Renal cortex interstitium (tissue), 15 donors: ENCODE results near the gene THOC7. TPM values are rescaled to one million over a fixed set of nuclear protein-coding genes. Genes with fewer than 3 reads are reported as not detected.

ENCODE experiments used
- DNase-seq, 11 donors: peaks; one replicate each; pipeline ENCODE4 v3.0.0-alpha.2; 2013; ENCODE audit warnings: low read depth in 9 of 11, low spot score in 4 of 11; ENCODE audit errors: extremely low read depth in 1 of 11
- long read RNA-seq, 16 experiments: transcript quantifications; one replicate each; lab custom pipeline, GENCODE V29; 2026
- polyA plus RNA-seq, 3 donors: library from polyadenylated mRNA; unstranded; fragments of 120-200 nt; gene quantifications; one replicate each; pipeline ENCODE4 v1.2.1, GENCODE V29; 2013; ENCODE audit not compliant: insufficient read length in 3 of 3

The THOC7 gene
- polyA plus RNA-seq: 10 to 100 TPM; 62.6 to 91.2 (median 74.4) TPM
- long read RNA-seq, donor 1, transcript THOC7-201 (8 exons, 990 nt): major isoform, 21 of 33 reads
- long read RNA-seq, donor 1, partial matches to known transcripts: 6 of 33 reads
- long read RNA-seq, donor 1, other reads (novel, unspliced or antisense): 0 of 33 reads
- long read RNA-seq, donor 2, transcript THOC7-201 (8 exons, 990 nt): major isoform, 23 of 35 reads
- long read RNA-seq, donor 2, partial matches to known transcripts: 10 of 35 reads
- long read RNA-seq, donor 2, other reads (novel, unspliced or antisense): 0 of 35 reads
- long read RNA-seq, donor 3, transcript THOC7-201 (8 exons, 990 nt): major isoform, 46 of 69 reads
- long read RNA-seq, donor 3, partial matches to known transcripts: 21 of 69 reads
- long read RNA-seq, donor 3, other reads (novel, unspliced or antisense): 0 of 69 reads
- long read RNA-seq, donor 4, transcript THOC7-204 (7 exons, 836 nt): minor isoform, 5 of 48 reads
- long read RNA-seq, donor 4, transcript THOC7-201 (8 exons, 990 nt): major isoform, 26 of 48 reads
- long read RNA-seq, donor 4, partial matches to known transcripts: 16 of 48 reads
- long read RNA-seq, donor 4, other reads (novel, unspliced or antisense): 0 of 48 reads
- long read RNA-seq, donor 5: 0 reads
- long read RNA-seq, donor 6, transcript THOC7-201 (8 exons, 990 nt): major isoform, 24 of 38 reads
- long read RNA-seq, donor 6, partial matches to known transcripts: 8 of 38 reads
- long read RNA-seq, donor 6, other reads (novel, unspliced or antisense): 0 of 38 reads
- long read RNA-seq, donor 7, transcript THOC7-201 (8 exons, 990 nt): major isoform, 34 of 60 reads
- long read RNA-seq, donor 7, partial matches to known transcripts: 23 of 60 reads
- long read RNA-seq, donor 7, other reads (novel, unspliced or antisense): 0 of 60 reads
- long read RNA-seq, donor 8, transcript THOC7-206 (2 exons, 523 nt): minor isoform, 6 of 94 reads
- long read RNA-seq, donor 8, transcript THOC7-201 (8 exons, 990 nt): major isoform, 45 of 94 reads
- long read RNA-seq, donor 8, transcript THOC7-204 (7 exons, 836 nt): minor isoform, 5 of 94 reads
- long read RNA-seq, donor 8, partial matches to known transcripts: 38 of 94 reads
- long read RNA-seq, donor 8, other reads (novel, unspliced or antisense): 0 of 94 reads
- long read RNA-seq, donor 9, transcript THOC7-201 (8 exons, 990 nt): major isoform, 25 of 32 reads
- long read RNA-seq, donor 9, partial matches to known transcripts: 7 of 32 reads
- long read RNA-seq, donor 9, other reads (novel, unspliced or antisense): 0 of 32 reads
- long read RNA-seq, donor 10, transcript THOC7-201 (8 exons, 990 nt): major isoform, 28 of 56 reads
- long read RNA-seq, donor 10, partial matches to known transcripts: 27 of 56 reads
- long read RNA-seq, donor 10, other reads (novel, unspliced or antisense): 0 of 56 reads
- long read RNA-seq, donor 11, transcript THOC7-201 (8 exons, 990 nt): major isoform, 15 of 20 reads
- long read RNA-seq, donor 11, partial matches to known transcripts: 0 of 20 reads
- long read RNA-seq, donor 11, other reads (novel, unspliced or antisense): 0 of 20 reads
- long read RNA-seq, donor 12, transcript THOC7-201 (8 exons, 990 nt): major isoform, 9 of 17 reads
- long read RNA-seq, donor 12, partial matches to known transcripts: 6 of 17 reads
- long read RNA-seq, donor 12, other reads (novel, unspliced or antisense): 0 of 17 reads
- long read RNA-seq, donor 13, transcript THOC7-201 (8 exons, 990 nt): major isoform, 36 of 90 reads
- long read RNA-seq, donor 13, partial matches to known transcripts: 47 of 90 reads
- long read RNA-seq, donor 13, other reads (novel, unspliced or antisense): 0 of 90 reads
- long read RNA-seq, donor 14, transcript THOC7-201 (8 exons, 990 nt): major isoform, 25 of 39 reads
- long read RNA-seq, donor 14, partial matches to known transcripts: 11 of 39 reads
- long read RNA-seq, donor 14, other reads (novel, unspliced or antisense): 0 of 39 reads
- long read RNA-seq, donor 15, transcript THOC7-201 (8 exons, 990 nt): major isoform, 11 of 13 reads
- long read RNA-seq, donor 15, partial matches to known transcripts: 0 of 13 reads
- long read RNA-seq, donor 15, other reads (novel, unspliced or antisense): 0 of 13 reads
- long read RNA-seq, donor 16, transcript THOC7-201 (8 exons, 990 nt): major isoform, 69 of 112 reads
- long read RNA-seq, donor 16, partial matches to known transcripts: 40 of 112 reads
- long read RNA-seq, donor 16, other reads (novel, unspliced or antisense): 0 of 112 reads

DNA sequence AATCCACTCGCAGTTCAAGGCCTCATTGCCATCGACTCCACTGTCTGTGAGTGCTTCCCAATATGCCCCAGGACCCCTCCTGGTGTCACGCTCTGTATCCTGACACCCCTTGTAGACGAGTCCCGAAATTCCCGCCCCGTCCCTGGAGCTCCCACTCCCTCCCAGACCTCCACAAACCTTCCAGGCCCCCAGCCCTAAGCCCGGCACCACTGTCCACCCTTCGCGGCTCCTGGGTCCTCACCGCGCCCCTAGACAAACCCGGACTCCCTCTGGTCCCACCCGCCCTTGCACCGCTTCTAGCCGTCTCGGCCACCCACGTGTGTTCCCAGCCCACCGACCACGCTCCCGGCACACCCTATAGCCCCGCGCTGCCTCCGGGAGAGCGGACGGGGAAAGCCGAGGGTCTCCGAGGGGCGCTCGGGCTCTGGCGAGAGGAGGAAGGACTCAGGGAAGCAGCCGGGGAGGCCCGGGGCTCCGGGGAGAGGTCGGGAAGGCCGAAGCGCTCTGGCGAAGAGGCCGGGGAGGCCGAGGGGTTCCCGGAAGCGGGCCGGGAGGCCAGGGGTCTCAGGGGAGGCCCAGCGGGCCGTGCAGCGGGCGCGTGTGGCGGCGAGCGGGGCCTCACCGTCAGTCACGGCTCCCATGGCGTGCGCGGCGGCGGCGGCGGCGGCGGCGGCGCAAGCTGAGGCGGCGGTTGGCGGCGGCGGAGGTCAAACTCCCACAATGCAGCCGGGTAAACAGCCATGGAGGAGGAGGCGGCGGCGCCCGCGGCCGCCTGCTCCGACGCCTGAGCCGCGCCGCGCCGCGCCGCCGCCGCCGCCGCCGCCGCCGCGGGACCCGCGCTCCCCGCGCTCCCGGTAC, at the start of gene THOC7, which contains the start of gene ATXN7:
Gene THOC7 (minus strand): TSS at position 656 of the 858 bp plus-strand sequence. CDS start 15 bp downstream, at position 641.
Gene ATXN7 (plus strand): TSS at position 718 of the 858 bp plus-strand sequence. CDS start 48,732 bp downstream, outside the sequence.
- DNase-seq: peak in 4 of 11 donors; percentile 33 to 65 (median 52)

DNA sequence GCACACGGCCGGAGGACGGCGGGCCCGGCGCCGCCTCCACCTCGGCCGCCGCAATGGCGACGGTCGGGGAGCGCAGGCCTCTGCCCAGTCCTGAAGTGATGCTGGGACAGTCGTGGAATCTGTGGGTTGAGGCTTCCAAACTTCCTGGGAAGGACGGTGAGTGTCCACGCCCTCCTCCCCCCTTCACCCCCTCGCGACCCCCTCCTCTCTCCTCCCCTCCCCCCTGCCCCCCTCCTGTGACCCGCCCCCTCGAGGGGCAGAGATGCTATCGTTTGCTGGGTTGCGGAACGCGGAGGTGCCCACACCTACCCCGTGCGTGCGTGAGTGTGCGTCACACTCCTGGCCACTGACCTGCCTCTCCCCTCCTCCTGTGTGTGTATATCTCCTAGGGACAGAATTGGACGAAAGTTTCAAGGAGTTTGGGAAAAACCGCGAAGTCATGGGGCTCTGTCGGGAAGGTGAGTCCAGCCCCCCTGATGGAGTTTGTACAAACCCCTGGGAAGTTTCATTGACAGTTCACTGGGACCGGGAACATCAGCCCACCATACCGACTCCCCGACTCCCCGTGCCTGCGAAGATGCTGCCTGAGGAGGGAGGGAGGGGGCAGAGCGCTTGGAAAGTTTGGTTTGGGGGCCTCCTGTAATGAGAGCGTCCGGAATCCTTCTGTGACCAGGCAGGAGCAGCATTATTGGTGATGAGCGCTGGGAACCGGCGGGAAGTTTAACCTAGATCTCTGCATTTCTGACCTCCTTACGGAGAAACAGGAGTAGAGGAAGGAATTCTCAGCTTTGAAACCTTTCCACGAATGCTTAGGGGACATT, 49.4 kb upstream of the THOC7 start:
- peak in 9 of 11 donors; percentile 34 to 50 (median 39) for DNase-seq

GRCh38 chr3:63911873-63912767, 48.5 kb upstream of the THOC7 start, which contains the start of gene SCAANT1:
SCAANT1 (minus strand) TSS chr3:63912383.
- DNase-seq: peak; percentile 61 to 87 (median 80)

- DNase-seq: no peak
Observed at GRCh38 chr3:63911509-63911872, 47.9 kb upstream of the THOC7 start.

GRCh38 chr3:63910891-63911290, 47.3 kb upstream of the THOC7 start:
- DNase-seq: no peak

GRCh38 chr3:63910001-63910400, 46.4 kb upstream of the THOC7 start:
- DNase-seq: no peak

- no peak for DNase-seq
Observed at GRCh38 chr3:63909431-63909830, 45.8 kb upstream of the THOC7 start.

DNA sequence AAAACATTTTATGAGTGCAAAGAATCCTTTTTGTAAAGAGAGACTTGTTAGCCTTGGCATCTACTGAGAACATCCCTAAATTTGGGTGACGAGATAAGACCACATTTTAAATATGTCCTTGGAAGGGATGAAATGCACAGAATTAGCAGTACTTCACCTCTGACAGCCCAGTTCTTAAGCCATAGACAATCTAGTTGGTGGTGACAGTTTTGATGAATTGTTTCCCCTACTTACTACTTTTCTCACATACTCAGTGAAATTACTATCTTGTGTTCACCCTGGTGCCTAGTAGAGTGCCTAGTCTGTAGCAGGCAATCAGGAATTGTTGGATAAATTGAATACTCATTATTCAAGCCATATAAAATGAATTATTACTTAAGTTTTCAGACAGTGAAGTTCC, 45.2 kb upstream of the THOC7 start:
- no peak for DNase-seq

- no peak for DNase-seq
Observed at GRCh38 chr3:63908081-63908736, 44.6 kb upstream of the THOC7 start.

DNA sequence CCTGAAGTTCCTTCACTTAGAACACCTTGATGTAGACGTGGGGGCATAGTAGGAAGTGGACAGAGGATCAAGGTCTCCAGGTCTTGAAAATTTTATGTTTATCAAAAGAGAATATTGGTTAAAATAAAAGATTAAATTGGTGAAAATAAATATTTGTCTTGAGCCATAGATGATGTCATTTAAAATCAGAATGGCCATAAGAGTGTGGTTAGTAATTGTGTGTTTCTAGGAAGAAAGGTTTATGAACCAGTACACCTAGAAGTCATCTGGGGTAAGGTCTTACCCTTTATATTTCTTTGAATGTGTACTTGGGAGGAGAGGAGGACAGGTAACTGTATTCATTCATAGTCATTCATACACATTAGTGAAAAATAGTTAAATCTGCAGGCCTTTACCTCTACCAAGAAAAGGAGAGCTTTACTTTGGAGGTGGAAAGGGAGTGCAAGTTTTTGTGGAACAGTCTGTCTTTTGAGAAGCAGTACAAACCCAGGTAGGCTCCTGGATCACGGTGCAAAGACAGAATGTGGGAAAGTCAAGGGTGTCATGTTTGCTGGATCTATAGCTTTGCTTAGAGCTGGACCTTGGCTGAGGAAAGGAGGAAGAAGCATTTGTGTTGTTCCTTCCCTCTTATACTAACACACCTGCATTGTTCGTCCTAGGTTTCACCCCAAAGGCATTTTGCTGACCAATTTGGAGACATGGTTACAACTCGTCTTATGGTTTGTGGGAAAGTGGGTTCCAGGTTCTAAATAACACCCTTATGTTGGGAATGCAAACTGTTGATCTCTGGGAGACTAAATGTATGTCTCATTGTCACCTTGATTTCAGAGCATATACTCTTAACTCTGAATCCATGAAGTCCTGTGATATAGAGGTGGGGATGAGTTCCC, 42.4 kb upstream of the THOC7 start:
- no peak for DNase-seq

DNA sequence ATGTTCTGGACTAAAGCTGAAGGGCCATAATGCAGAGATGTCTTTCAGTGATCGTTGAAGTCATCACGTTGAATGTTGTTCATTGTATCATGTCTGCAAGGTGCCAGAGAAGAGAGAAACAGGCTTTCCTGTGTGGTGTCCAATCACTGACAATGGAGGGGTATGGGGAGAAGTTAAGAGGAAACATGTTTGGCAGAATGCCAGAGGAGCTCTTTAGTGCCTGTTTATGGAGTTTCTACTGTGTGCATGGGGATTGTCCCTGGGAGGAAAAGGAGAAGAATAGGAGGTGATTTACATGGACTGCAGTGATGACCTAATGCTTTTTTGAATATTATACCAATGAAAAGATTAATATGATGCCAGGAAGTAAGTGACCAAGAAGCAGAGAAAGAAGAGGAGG, 36.9 kb upstream of the THOC7 start:
- no peak for DNase-seq

- DNase-seq: no peak
Observed at GRCh38 chr3:63900010-63900409, 36.4 kb upstream of the THOC7 start.
